HG02938 (cell line): Measurements from ENCODE around the gene CBARP.
A peak's percentile ranks its signal among the peaks of the same experiment; 100 is the strongest.

ENCODE experiments used
- ATAC-seq: cut with Tn5 transposase; IDR thresholded peaks from one replicate; pipeline ENCODE4 v1.9.1; 2021; ENCODE audit warnings: mild to moderate bottlenecking, moderate library complexity; ENCODE audit not compliant: unreplicated experiment

The CBARP gene

GRCh38 chr19:1241417-1242095 is 3.8 kb upstream of the CBARP start, which contains the start of gene ATP5F1D:
Gene ATP5F1D (plus strand): TSS chr19:1241751. CDS start chr19:1241851, 100 bp downstream.
- ATAC-seq, result peak; percentile 53

GRCh38 chr19:1240925-1241324 is 3.1 kb upstream of the CBARP start:
- ATAC-seq, result no peak

- no peak for ATAC-seq
Measured at GRCh38 chr19:1239796-1240737, 2.3 kb upstream of the CBARP start.

GRCh38 chr19:1239420-1239795 is 1.6 kb upstream of the CBARP start:
- no peak for ATAC-seq

GRCh38 chr19:1238369-1239303 is 831 bp upstream of the CBARP start:
- ATAC-seq, result no peak

GRCh38 chr19:1237027-1237659 is 662 bp downstream of the CBARP start:
- no peak for ATAC-seq

GRCh38 chr19:1236576-1236975 is 1.2 kb downstream of the CBARP start:
- no peak for ATAC-seq

- no peak for ATAC-seq
Measured at GRCh38 chr19:1235625-1236538, 1.9 kb downstream of the CBARP start.

- ATAC-seq, result no peak
Measured at GRCh38 chr19:1234955-1235380, 2.8 kb downstream of the CBARP start.

- no peak for ATAC-seq
Measured at GRCh38 chr19:1234051-1234954, 3.5 kb downstream of the CBARP start.

GRCh38 chr19:1233115-1233667 is 4.6 kb downstream of the CBARP start:
- ATAC-seq, result no peak

GRCh38 chr19:1232652-1233072 is 5.1 kb downstream of the CBARP start:
- no peak for ATAC-seq

GRCh38 chr19:1231729-1232637 is 5.8 kb downstream of the CBARP start:
- no peak for ATAC-seq

GRCh38 chr19:1230783-1231489 is 6.9 kb downstream of the CBARP start:
- ATAC-seq, result no peak

- no peak for ATAC-seq
Measured at GRCh38 chr19:1229924-1230782, 7.7 kb downstream of the CBARP start.
